NK-92 (cell line): ENCODE measurements around the gene USP28.
"Not testable (repeated sequence)": the region's sequence is repeated elsewhere in the genome, so short reads cannot be mapped to it uniquely, and the experiment has no call there.

Experiments
- DNase-seq: peaks from one replicate; lab custom pipeline; 2025; ENCODE audit not compliant: unreplicated experiment; lab: John Stamatoyannopoulos, UW

USP28 gene, protein sequence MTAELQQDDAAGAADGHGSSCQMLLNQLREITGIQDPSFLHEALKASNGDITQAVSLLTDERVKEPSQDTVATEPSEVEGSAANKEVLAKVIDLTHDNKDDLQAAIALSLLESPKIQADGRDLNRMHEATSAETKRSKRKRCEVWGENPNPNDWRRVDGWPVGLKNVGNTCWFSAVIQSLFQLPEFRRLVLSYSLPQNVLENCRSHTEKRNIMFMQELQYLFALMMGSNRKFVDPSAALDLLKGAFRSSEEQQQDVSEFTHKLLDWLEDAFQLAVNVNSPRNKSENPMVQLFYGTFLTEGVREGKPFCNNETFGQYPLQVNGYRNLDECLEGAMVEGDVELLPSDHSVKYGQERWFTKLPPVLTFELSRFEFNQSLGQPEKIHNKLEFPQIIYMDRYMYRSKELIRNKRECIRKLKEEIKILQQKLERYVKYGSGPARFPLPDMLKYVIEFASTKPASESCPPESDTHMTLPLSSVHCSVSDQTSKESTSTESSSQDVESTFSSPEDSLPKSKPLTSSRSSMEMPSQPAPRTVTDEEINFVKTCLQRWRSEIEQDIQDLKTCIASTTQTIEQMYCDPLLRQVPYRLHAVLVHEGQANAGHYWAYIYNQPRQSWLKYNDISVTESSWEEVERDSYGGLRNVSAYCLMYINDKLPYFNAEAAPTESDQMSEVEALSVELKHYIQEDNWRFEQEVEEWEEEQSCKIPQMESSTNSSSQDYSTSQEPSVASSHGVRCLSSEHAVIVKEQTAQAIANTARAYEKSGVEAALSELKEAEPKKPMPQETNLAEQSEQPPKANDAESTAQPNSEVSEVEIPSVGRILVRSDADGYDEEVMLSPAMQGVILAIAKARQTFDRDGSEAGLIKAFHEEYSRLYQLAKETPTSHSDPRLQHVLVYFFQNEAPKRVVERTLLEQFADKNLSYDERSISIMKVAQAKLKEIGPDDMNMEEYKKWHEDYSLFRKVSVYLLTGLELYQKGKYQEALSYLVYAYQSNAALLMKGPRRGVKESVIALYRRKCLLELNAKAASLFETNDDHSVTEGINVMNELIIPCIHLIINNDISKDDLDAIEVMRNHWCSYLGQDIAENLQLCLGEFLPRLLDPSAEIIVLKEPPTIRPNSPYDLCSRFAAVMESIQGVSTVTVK

GRCh38 chr11:113875234-113876073 lies at the start of gene USP28:
Gene USP28, minus strand, starts transcription at chr11:113875572. Its CDS starts 71 bp downstream, at chr11:113875501.
- no peak for DNase-seq

GRCh38 chr11:113923572-113923971 lies 48.2 kb upstream of the USP28 start:
- DNase-seq: no peak

DNA sequence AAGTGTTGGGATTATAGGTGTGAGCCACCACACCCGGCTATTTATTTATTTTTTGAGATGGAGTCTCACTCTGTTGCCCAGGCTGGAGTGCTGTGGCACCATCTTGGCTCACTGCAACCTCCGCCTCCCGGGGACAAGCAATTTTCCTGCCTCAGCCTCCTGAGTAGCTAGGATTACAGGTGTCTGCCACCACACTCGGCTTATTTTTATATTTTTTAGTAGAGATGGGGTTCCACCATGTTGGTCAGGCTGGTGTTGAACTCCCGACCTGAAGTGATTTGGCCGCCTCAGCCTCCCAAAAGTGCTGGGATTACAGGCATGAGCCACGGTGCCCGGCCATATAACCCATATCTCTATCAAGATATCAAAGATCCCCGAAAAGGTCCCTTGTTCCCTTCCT lies 36.1 kb upstream of the USP28 start:
- DNase-seq: not testable (repeated sequence)

- DNase-seq: no peak
Measured at GRCh38 chr11:113908098-113908497, 32.7 kb upstream of the USP28 start.

DNA sequence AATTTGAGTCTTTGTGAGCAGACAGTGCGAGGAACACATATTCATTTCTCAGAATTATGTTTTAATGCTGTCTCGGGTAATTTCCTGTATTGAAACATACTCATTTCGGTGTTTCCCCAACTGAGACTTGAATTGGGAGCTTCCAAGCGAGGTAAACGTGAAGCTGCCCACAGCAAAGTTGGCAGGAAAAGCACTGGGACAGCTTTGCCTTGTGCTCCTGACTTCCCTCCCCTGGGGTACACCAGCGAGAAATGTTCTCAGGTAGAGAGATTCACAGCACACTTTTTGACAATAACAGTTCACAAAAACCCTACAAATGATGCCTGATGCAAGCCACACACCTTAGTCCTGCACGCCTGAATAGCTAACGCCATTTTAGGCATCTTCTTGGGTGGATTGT lies 32.3 kb upstream of the USP28 start:
- DNase-seq: no peak

GRCh38 chr11:113907152-113907551 lies 31.8 kb upstream of the USP28 start:
- DNase-seq: no peak

- DNase-seq: no peak
Measured at GRCh38 chr11:113906516-113906915, 31.1 kb upstream of the USP28 start.

- DNase-seq: no peak
Measured at GRCh38 chr11:113906038-113906437, 30.7 kb upstream of the USP28 start.

- no peak for DNase-seq
Measured at GRCh38 chr11:113904379-113905101, 29.2 kb upstream of the USP28 start, which contains the start of gene HTR3B. Gene HTR3B, plus strand, starts transcription at chr11:113904796. Its CDS starts 138 bp downstream, at chr11:113904934.

GRCh38 chr11:113901141-113901540 lies 25.8 kb upstream of the USP28 start:
- no peak for DNase-seq

- no peak for DNase-seq
Measured at GRCh38 chr11:113896156-113896879, 20.9 kb upstream of the USP28 start.

DNA sequence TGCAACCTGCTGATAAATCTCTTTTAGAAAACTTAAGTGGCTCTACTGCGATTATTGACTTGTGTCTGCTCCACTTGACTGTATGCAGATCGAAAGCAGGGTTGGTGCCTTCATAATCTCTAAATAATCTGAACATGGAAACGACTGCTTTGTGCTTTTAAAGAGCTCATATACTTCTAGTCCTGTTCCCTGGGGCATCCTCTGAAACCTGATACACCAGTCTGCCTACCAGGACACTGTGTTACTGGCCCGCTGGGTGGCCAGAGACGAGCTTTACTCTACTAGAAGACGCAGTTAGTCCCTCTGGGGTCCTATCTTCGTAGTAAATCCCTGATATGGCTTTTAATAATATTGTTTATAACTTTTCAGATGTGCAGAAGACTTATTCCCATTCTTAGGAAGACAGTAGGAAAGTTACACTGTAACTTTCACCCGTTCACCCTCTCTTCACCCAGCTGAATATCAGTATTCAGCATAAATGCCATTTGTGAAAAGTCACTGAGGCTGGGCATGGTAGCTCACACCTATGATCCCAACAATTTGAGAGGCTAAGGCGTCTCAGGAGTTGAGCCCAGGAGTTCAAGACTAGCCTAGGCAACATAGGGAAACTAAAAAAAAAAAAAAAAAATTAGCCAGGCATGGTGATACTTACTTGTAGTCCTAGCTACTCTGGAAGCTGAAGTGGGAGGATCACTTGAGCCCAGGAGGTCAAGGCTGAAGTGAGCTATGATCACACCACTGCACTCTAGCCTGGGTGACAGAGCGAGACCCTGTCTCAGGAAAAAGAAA lies 20.2 kb upstream of the USP28 start:
- DNase-seq: no peak

DNA sequence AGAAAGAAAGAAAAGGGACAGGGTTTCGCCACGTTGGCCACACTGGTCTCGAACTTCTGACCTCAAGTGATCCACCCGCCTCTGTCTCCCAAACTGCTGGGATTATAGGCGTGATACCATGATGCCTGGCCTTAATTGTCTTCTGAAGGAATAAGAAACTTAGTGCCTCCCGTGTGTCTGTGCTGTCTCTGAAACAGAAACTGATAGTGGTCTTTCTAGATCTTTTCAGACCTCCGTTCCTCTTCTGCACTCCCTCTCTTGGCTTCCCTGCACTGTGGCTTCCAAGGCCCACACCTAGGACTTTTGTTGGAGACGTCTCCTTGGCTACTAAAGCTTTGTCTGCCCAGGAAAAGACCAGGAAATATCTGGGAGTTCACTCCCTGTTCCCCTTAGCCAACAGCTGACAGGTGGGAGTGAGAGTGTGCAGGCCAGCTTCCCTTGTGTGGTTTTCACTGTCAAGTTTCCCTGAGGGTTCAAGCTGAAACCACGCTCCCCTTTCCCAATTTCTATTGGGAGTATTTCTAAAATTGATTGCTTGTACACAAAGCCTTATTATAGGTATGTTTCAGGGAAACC lies 19.1 kb upstream of the USP28 start:
- no peak for DNase-seq

- DNase-seq: no peak
Measured at GRCh38 chr11:113888848-113889247, 13.5 kb upstream of the USP28 start.

DNA sequence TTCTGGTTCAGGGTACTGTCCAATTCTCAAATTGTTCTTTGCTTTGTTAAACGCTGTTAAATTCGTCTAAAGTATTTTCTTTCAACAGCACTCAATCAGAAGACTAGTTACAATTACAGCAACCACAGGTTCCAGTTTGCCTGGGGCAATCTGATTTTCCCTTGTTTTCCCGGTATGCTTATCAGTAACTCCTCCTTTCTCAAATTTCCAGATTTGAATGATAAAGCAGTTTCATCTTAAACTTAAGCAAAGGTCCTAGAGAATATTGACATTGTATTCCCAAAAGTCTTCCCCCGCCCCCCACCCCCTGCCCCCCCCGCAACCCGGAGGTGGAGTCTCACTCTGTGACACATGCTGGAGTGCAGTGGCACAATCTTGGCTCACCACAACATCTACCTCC lies 10.5 kb upstream of the USP28 start:
- no peak for DNase-seq

- DNase-seq: no peak
Measured at GRCh38 chr11:113884361-113884836, 9.0 kb upstream of the USP28 start.

DNA sequence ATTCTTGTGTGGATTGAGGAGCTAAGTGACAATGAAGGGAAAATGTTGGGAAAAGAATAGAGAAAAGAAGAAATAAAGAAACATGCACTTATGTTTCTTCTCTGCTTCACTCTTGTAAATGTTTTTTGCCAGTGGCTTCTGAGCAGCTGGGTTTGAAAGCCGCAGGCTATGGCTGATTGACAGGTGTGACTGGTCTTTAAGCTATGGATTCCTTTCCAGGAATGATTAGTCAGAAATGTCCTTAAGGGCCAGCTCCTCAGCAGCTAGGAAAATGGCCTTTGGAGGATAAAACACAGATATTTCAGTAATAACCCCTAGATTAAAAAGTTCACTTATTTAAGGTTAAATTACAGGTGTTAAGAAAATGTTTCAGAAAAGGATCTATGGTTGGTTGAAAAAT lies 6.5 kb upstream of the USP28 start:
- DNase-seq: no peak

- DNase-seq: no peak
Measured at GRCh38 chr11:113880971-113881370, 5.6 kb upstream of the USP28 start.
